NCI-H510A (cell line): ENCODE data around the gene PDRG1.
A peak's percentile ranks its signal among the peaks of the same experiment; 100 is the strongest.

ENCODE experiments used
- DNase-seq: peaks from one replicate; lab custom pipeline; 2025; lab: John Stamatoyannopoulos, UW

The PDRG1 gene

GRCh38 chr20:31951530-31952453, at the start of gene PDRG1:
Gene PDRG1 (minus strand): TSS chr20:31952046. CDS start chr20:31951961, 85 bp downstream.
- peak; percentile 84 for DNase-seq

- no peak for DNase-seq
Observed at GRCh38 chr20:31998246-31998645, 46.4 kb upstream of the PDRG1 start.

- DNase-seq = no peak
Observed at GRCh38 chr20:31996996-31997395, 45.1 kb upstream of the PDRG1 start.

GRCh38 chr20:31992086-31992485, 40.2 kb upstream of the PDRG1 start:
- no peak for DNase-seq

DNA sequence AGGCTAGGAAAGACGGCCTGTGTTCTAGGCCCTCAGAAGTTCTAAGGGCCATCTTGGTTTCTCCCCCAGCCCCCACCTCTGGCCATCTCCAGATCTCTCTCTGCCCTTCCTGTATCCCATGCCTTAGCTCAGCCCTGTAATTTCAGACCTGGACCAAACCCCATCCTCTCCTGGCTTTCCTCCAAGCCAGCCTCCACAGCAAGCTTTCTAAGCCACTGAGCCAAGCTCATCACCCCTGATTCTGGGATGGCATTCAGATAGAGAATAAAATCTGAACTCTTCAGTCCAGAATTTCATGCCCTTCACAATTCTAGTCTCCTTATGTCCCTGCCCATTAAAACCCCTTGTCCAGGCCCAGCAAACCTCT, 39.5 kb upstream of the PDRG1 start:
- DNase-seq = no peak

- DNase-seq = no peak
Observed at GRCh38 chr20:31990641-31991338, 38.9 kb upstream of the PDRG1 start.

- DNase-seq = no peak
Observed at GRCh38 chr20:31989030-31989645, 37.3 kb upstream of the PDRG1 start.

- DNase-seq = no peak
Observed at GRCh38 chr20:31988430-31989015, 36.7 kb upstream of the PDRG1 start.

DNA sequence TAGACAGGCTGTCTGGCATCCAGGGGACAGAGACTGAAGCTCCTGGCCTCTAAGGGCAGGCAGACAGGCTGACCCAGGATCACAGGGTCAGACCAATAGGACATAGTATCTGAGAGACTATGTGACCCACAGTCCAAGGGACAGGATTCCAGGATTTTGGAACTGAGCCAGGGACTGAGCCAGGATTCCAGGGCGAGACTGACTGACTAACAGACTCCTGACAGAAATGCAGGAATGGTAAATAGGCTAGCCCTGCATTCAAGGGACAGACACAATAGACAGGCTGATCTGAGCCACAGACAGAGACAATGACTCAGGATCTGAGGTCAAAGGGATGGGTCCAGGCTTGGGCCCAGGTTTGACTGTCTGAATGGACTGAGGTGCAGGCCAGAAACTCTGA, 35.9 kb upstream of the PDRG1 start:
- no peak for DNase-seq

GRCh38 chr20:31984981-31985471, 33.2 kb upstream of the PDRG1 start:
- DNase-seq = no peak

- DNase-seq = no peak
Observed at GRCh38 chr20:31981784-31982183, 29.9 kb upstream of the PDRG1 start.

DNA sequence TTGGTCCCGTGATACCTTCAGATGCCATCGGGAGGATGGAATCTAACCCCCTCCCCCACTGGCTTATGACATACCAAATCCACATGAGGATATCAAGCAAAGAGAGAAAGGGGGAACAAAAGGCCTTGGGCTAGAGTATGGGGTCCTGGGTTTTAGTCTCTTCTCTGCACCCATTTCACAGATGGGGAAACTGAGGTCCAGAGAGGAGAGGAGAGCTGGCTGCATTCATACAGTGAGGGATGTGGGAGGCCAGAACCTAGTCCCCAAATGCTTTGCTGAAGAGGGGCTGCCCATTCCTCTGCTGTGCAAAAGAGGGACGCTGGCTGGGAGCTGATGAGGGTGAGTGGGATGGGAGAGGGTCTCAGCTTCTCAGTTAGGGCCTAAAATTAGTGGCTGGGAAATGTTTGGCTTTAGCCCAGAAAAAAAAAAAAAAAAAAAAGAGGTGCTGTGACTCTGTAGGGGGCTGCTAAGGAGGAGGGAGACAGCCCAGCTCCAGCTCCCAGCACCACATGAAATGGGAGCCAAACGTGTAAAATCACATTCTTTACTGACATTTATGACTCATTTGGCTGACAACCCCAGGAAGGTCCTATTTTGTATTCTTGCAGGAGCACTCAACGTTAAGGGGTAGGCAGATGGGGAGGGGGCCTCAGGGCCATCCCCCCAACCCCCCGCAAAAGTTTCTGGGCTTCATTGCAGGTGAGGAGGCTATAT, 28.0 kb upstream of the PDRG1 start:
- DNase-seq = no peak

- no peak for DNase-seq
Observed at GRCh38 chr20:31977080-31977479, 25.2 kb upstream of the PDRG1 start.

- DNase-seq = no peak
Observed at GRCh38 chr20:31975874-31976273, 24.0 kb upstream of the PDRG1 start.

GRCh38 chr20:31974951-31975487, 23.2 kb upstream of the PDRG1 start:
- DNase-seq = no peak

DNA sequence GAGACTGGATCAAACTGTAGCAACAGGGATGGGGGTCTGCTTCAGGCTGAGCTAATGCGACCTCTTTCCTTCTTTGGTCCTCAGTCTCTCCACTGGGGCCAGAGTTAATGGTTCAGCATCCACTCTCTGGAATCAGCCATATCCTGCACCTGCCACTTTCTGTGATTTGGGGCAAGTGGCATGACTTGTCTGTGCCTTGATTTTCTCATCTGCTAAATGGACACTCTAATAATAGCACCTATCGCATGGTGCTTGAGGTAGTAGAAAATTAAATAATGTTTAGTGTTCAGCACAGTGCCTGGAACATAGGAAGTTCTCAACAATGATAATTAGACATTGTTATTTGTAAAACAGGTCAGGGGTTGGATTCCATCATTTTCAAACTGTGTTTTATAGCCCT, 22.4 kb upstream of the PDRG1 start:
- no peak for DNase-seq

GRCh38 chr20:31972471-31973021, 20.7 kb upstream of the PDRG1 start:
- DNase-seq = no peak

- DNase-seq = no peak
Observed at GRCh38 chr20:31969991-31970390, 18.1 kb upstream of the PDRG1 start.

DNA sequence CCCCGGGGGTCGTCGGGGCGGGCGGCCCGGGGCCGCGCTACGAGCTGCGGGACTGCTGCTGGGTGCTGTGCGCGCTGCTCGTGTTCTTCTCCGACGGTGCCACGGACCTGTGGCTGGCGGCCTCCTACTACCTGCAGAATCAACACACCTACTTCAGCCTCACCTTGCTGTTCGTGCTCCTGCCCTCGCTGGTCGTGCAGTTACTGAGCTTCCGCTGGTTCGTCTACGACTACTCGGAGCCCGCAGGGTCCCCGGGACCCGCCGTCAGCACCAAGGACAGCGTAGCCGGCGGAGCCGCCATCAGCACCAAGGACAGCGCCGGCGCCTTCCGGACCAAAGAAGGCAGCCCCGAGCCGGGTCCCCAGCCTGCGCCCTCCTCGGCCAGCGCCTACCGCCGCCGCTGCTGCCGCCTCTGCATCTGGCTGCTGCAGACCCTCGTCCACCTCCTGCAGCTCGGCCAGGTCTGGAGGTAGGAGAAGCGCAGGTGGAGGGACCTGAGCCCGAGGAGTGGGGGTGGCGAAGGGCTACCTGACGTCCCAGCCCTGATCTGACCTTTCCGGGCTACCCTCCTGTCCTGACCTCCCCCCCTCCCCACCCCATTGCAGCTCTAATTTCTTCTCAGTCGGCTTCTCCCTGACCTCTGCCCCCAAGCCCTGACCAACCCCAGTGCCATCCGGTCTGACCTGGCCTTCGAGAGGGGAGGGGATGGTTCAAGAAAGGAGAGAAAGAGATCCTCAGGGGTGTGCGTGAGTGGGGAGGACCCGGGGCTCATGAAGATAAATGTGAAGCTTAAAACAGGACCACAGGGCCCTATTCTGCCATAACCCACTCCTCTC, 16.7 kb upstream of the PDRG1 start:
- DNase-seq = no peak

GRCh38 chr20:31967830-31968249, 16.0 kb upstream of the PDRG1 start, which contains the start of gene XKR7:
Gene XKR7 (plus strand): TSS chr20:31968151. CDS start chr20:31968176, 25 bp downstream.
- DNase-seq = peak; percentile 73
